Uterus (tissue), 4 donors: ENCODE data around the gene IL6R. TPM values are rescaled to one million over a fixed set of nuclear protein-coding genes. Genes with fewer than 3 reads are reported as not detected.

ENCODE experiments used
- DNase-seq, 2 donors: peaks; one replicate each; pipeline ENCODE4 v3.0.0-alpha.2; 2019 to 2020
- H3K27ac ChIP-seq, 2 donors: fragments of 200-600 bp; sonication (generic); 1 replicate in 1 of 2; 2 replicates in 1 of 2; pipeline ENCODE4 v1.5.1; 2016 to 2018
- H3K27me3 ChIP-seq, 2 donors: fragments of 200-600 bp; sonication (generic); one replicate each; pipeline ENCODE4 v1.5.1; 2018 to 2019; ENCODE audit warnings: control low read depth in 1 of 2
- H3K36me3 ChIP-seq, 2 donors: fragments of 200-600 bp; sonication (generic); one replicate each; pipeline ENCODE4 v1.5.1; 2019; ENCODE audit warnings: control low read depth in 1 of 2
- H3K4me1 ChIP-seq, 2 donors: fragments of 200-600 bp; sonication (generic); one replicate each; pipeline ENCODE4 v1.5.1; 2018 to 2019; ENCODE audit warnings: control low read depth in 1 of 2
- H3K4me3 ChIP-seq, 2 donors: fragments of 200-600 bp; sonication (generic); 1 replicate in 1 of 2; 2 replicates in 1 of 2; pipeline ENCODE4 v1.5.1; 2018 to 2019; ENCODE audit warnings: mild to moderate bottlenecking in 1 of 2
- H3K9me3 ChIP-seq, 2 donors: fragments of 200-600 bp; sonication (generic); one replicate each; pipeline ENCODE4 v1.5.1; 2019; ENCODE audit warnings: control low read depth in 1 of 2
- POLR2A ChIP-seq, 2 donors: fragments of 450-650 bp; IDR thresholded peaks; one replicate each; pipeline ENCODE4 v1.6.1; 2016; ENCODE audit warnings: antibody characterized with exemption in 2 of 2, mild to moderate bottlenecking in 1 of 2, moderate library complexity in 1 of 2
- intact Hi-C: fragments of 100-400 bp; cut with DNase I; formaldehyde crosslinking; loops from one replicate; pipeline ENCODE4 v1.15.1; 2023; ENCODE audit warnings: low total_unique reads
- total RNA-seq, 4 donors: library from RNA; depleted of rRNA in 3 of 4; stranded (reverse); fragments of >200 nt in 3 of 4; gene quantifications; one replicate each; pipeline versions ENCODE4 v1.1.0 to v1.2.4, GENCODE V29; 2014 to 2023
- TF ChIP-seq, protein P1 (sequence below), 4 experiments: fragments of 200-600 bp in 2 of 4; fragments of 450-650 bp in 2 of 4; sonication (generic) in 2 of 4; IDR thresholded peaks; one replicate each; pipeline ENCODE4 v1.5.1; 2016 to 2019; ENCODE audit warnings: antibody characterized with exemption in 4 of 4, mild to moderate bottlenecking in 2 of 4, moderate library complexity in 1 of 4
- donor health status: DM: yes; HTN: yes; CAD: no.

The IL6R gene
- total RNA-seq, 4 donors from 2014 or later: 9.7 to 28.2 (median 17.1) TPM

DNA sequence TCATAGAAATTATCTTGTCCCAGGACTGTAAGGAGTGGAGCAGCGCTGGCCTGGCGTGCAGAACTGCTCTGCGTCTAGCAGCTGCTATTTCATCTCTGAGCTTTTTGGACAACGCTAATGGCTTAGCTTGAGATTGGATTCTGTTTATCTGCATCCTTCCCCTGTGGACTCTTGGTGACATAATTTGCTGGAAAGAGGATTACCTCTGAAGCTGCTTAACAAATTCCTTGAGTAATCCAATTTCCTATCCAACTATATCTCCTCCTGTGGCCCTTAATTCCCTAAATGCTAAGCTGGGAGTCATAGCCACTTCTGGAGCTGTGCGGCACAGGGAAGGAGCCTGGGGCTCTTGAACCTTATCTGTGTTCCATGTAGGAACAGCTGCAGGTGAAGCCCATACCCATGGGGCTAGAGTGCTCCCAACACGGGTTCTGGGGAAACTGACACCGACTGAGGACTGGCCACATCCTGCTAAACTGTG lies 43.2 kb downstream of the IL6R start:
- Histone ChIP-seq H3K27ac (no peak overlapping the region), H3K4me3 (no peak overlapping the region), H3K27me3 (no peaks in the 10 kb centered on the region), H3K9me3 (no peaks in the 10 kb centered on the region), H3K36me3 (no peaks in the 10 kb centered on the region), H3K4me1 (peaks cover 0 to under 1% of the 10 kb centered on the region in 2 donors)
- TF ChIP-seq, protein P1, sequence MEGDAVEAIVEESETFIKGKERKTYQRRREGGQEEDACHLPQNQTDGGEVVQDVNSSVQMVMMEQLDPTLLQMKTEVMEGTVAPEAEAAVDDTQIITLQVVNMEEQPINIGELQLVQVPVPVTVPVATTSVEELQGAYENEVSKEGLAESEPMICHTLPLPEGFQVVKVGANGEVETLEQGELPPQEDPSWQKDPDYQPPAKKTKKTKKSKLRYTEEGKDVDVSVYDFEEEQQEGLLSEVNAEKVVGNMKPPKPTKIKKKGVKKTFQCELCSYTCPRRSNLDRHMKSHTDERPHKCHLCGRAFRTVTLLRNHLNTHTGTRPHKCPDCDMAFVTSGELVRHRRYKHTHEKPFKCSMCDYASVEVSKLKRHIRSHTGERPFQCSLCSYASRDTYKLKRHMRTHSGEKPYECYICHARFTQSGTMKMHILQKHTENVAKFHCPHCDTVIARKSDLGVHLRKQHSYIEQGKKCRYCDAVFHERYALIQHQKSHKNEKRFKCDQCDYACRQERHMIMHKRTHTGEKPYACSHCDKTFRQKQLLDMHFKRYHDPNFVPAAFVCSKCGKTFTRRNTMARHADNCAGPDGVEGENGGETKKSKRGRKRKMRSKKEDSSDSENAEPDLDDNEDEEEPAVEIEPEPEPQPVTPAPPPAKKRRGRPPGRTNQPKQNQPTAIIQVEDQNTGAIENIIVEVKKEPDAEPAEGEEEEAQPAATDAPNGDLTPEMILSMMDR (IDR thresholded peaks at IDR 0.05): no peak
- TF ChIP-seq POLR2A (IDR thresholded peaks at IDR 0.05): no peak
- intact Hi-C loops: no loop called here
- no peak for DNase-seq

DNA sequence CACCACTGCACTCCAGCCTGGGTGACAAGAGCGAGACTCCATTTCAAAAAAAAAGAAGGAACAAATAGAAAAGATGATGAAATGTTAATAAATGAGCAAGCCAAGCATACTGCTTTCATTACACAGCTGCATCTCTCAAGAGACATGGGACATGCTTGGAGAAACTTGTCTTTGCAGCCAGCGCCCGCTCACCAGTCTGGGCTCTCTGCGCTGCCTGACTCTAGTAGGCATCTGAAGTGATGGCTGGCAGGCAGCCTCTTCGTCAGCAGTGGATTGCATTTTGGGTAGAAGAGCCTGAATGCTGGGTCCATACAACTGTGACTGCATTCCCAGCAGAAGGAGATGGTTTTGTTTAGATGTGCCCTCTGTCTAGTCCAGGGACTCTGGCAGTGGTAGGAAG lies 48.0 kb downstream of the IL6R start:
- no peaks in the 10 kb centered on the region for H3K36me3 ChIP-seq

DNA sequence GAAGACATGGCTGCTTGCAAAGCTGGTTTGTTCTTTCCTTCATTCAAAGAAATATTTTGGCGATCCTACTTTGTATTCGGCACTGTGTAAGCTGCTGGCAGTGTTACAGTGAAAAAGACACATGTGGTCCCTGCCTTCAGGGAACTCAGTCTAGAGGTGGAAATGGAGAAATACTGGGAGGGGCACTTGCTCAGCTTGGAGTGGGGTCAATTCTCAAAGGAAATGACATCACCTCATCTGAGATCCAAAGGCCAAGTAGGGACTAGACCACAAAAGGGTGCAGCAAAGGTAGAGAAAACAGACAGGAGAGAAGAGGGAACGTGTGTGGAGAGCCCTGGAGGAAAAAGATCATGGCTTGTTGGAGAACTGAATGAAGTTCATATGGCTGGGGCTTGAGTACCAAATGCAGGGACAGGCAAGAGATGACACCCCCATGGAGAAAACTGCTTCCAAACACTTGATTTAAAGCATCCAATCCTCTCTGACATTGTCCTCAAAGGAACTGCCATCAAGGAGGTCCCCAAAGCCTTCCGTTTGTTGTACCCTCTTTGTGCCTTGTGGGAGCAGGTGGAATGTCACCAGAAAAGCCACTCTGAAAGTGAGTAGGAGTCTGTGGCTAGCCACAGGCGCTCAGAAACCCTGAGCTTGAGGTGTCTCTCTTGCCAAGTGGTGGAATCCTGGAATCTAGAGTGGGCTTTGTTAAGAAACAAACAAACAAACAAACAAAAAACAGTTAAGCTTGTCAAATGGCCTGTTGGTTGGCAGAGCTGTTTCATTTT lies 48.6 kb downstream of the IL6R start:
- no peaks in the 10 kb centered on the region for H3K27me3 ChIP-seq
- DNase-seq: no peak
- H3K4me3 ChIP-seq: no peak overlapping the region
- H3K36me3 ChIP-seq: no peaks in the 10 kb centered on the region
- no peaks in the 10 kb centered on the region for H3K4me1 ChIP-seq
- no peak for TF ChIP-seq POLR2A (IDR thresholded peaks at IDR 0.05)
- TF ChIP-seq, protein P1 (IDR thresholded peaks at IDR 0.05): no peak
- no peak overlapping the region for H3K27ac ChIP-seq
- intact Hi-C loops: no loop called here
- no peaks in the 10 kb centered on the region for H3K9me3 ChIP-seq

More for the DNA sequence above, 48.0 kb downstream of the IL6R start:
- DNase-seq: no peak
- intact Hi-C loops: no loop called here
- Histone ChIP-seq H3K27me3 (no peaks in the 10 kb centered on the region), H3K27ac (no peak overlapping the region), H3K9me3 (no peaks in the 10 kb centered on the region), H3K4me1 (no peaks in the 10 kb centered on the region), H3K4me3 (no peak overlapping the region)
- TF ChIP-seq, protein P1 (IDR thresholded peaks at IDR 0.05): no peak
- no peak for TF ChIP-seq POLR2A (IDR thresholded peaks at IDR 0.05)

DNA sequence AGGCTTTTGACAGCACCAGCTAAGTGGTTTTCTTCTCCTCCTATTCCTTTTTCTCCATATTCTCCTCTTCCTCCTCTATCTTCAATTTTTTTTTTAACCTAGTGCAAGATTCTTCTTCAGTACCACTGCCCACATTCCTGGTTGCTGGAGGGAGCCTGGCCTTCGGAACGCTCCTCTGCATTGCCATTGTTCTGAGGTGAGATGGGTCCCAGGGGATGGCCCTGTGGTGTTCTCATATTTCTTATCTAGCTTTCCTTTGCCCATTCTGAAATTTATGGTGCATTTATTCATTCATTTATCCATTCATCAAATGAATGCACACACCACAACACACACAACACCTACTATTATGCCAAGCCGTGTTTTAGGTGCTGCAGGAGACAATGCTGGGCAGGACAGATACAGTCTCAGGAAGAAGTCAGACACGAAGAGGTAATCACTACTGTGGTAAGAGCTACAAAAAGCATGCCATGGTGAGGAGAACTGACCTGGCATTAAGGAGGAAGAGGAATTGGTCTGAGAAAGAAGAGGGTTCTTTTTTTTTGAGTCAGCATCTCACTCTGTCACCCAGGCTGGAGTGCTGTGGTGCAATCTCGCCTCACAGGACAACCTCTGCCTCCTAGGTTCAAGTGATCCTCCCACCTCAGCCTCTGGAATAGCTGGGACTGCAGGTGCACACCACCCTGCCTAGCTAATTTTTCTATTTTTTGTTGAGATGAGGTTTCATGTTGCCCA lies 49.4 kb downstream of the IL6R start:
- DNase-seq: no peak
- H3K4me1 ChIP-seq: no peaks in the 10 kb centered on the region
- no peak overlapping the region for H3K4me3 ChIP-seq
- H3K9me3 ChIP-seq: no peaks in the 10 kb centered on the region
- H3K36me3 ChIP-seq: no peaks in the 10 kb centered on the region
- intact Hi-C loops: no loop called here
- TF ChIP-seq POLR2A (IDR thresholded peaks at IDR 0.05): no peak
- TF ChIP-seq, protein P1 (IDR thresholded peaks at IDR 0.05): no peak
- no peak overlapping the region for H3K27ac ChIP-seq
- H3K27me3 ChIP-seq: no peaks in the 10 kb centered on the region

DNA sequence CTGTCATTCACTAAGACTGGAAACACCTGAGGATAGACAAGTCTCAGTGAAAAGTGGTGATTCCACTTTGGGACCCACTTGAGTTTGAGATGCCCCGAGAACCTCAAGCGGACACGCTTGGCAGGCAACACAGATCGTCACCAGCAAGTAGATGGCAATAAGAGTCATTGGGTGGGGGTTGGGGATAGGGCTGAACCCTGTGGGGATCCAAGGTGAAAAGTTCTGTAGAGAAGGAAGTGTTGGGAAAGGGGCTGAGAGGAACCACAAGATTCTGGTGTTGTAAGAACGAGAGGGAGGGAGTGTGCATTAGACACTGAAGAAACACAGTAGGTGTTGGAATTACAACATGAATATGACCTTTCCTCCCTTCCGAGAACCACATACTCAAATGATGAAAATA lies 51.5 kb downstream of the IL6R start:
- H3K9me3 ChIP-seq: no peaks in the 10 kb centered on the region
- no peaks in the 10 kb centered on the region for H3K36me3 ChIP-seq
- no peak overlapping the region for H3K4me3 ChIP-seq
- no peaks in the 10 kb centered on the region for H3K27me3 ChIP-seq
- DNase-seq: no peak
- no peak overlapping the region for H3K27ac ChIP-seq
- no peak for TF ChIP-seq POLR2A (IDR thresholded peaks at IDR 0.05)
- TF ChIP-seq, protein P1 (IDR thresholded peaks at IDR 0.05): no peak
- intact Hi-C loops: no loop called here
- no peaks in the 10 kb centered on the region for H3K4me1 ChIP-seq
